Skeletal muscle tissue (tissue), 4 donors: Measurements from ENCODE around the gene FBXW11. TPM values are rescaled to one million over a fixed set of nuclear protein-coding genes. Genes with fewer than 3 reads are reported as not detected.

Experiments used
- H3K27ac ChIP-seq: one replicate; pipeline ENCODE4 v1.7.0; 2013; ENCODE audit warnings: mild to moderate bottlenecking, low read depth, low read length, inconsistent platforms
- H3K27me3 ChIP-seq, 3 donors: one replicate each; pipeline ENCODE4 v1.7.0; 2013; ENCODE audit warnings: low read length in 3 of 3; ENCODE audit not compliant: control insufficient read depth in 3 of 3, insufficient read depth in 3 of 3
- H3K36me3 ChIP-seq, 3 donors: one replicate each; pipeline ENCODE4 v1.7.0; 2013; ENCODE audit warnings: low read length in 3 of 3; ENCODE audit not compliant: control insufficient read depth in 3 of 3, insufficient read depth in 3 of 3
- H3K4me1 ChIP-seq, 3 donors: one replicate each; pipeline ENCODE4 v1.7.0; 2013; ENCODE audit warnings: low read length in 3 of 3, mild to moderate bottlenecking in 3 of 3; ENCODE audit not compliant: control insufficient read depth in 3 of 3, insufficient read depth in 3 of 3
- H3K4me3 ChIP-seq, 3 donors: one replicate each; pipeline ENCODE4 v1.7.0; 2013; ENCODE audit warnings: low read length in 3 of 3
- H3K9ac ChIP-seq, 3 donors: one replicate each; pipeline ENCODE4 v1.7.0; 2013; ENCODE audit warnings: low read length in 3 of 3, mild to moderate bottlenecking in 3 of 3, moderate library complexity in 2 of 3, low read depth in 1 of 3
- H3K9me3 ChIP-seq, 3 donors: one replicate each; pipeline ENCODE4 v1.7.0; 2013; ENCODE audit warnings: low read length in 3 of 3; ENCODE audit not compliant: control insufficient read depth in 3 of 3
- total RNA-seq: library from RNA; depleted of rRNA; stranded (reverse); fragments of >200 nt; gene quantifications from one replicate; pipeline ENCODE4 v1.2.3, GENCODE V29; 2014
- donor health status: Osteomylitis.

Gene FBXW11
- total RNA-seq, 1 donor from 2014 or later, result 60.5 TPM

- Histone ChIP-seq H3K36me3 (no peaks in the 10 kb centered on the region), H3K27me3 (no peaks in the 10 kb centered on the region), H3K9me3 (peaks cover 0 to 5% (median 5%) of the 10 kb centered on the region in 3 donors), H3K4me3 (no peak overlapping the region), H3K4me1 (no peaks in the 10 kb centered on the region), H3K9ac (no peak overlapping the region), H3K27ac (no peak overlapping the region)
These were observed 172.0 kb downstream of the FBXW11 start for GRCh38 chr5:171834461-171834860.

- no peaks in the 10 kb centered on the region for H3K27me3 ChIP-seq
- H3K4me1 ChIP-seq, result no peaks in the 10 kb centered on the region
These were observed 173.7 kb downstream of the FBXW11 start for GRCh38 chr5:171832775-171833174.

GRCh38 chr5:171830686-171831085, 175.8 kb downstream of the FBXW11 start:
- Histone ChIP-seq H3K4me3 (no peak overlapping the region), H3K4me1 (no peaks in the 10 kb centered on the region), H3K36me3 (no peaks in the 10 kb centered on the region), H3K9ac (no peak overlapping the region), H3K27me3 (no peaks in the 10 kb centered on the region), H3K27ac (no peak overlapping the region), H3K9me3 (peaks cover 0 to 5% (median 5%) of the 10 kb centered on the region in 3 donors)

More at GRCh38 chr5:171832775-171833174, 173.7 kb downstream of the FBXW11 start:
- Histone ChIP-seq H3K36me3 (no peaks in the 10 kb centered on the region), H3K27ac (no peak overlapping the region), H3K9me3 (peaks cover 0 to 5% (median 5%) of the 10 kb centered on the region in 3 donors), H3K4me3 (no peak overlapping the region), H3K9ac (no peak overlapping the region)

- H3K9me3 ChIP-seq, result no peaks in the 10 kb centered on the region
- no peak overlapping the region for H3K9ac ChIP-seq
- H3K4me1 ChIP-seq, result no peaks in the 10 kb centered on the region
- H3K27me3 ChIP-seq, result no peaks in the 10 kb centered on the region
- no peaks in the 10 kb centered on the region for H3K36me3 ChIP-seq
- no peak overlapping the region for H3K27ac ChIP-seq
- H3K4me3 ChIP-seq, result no peak overlapping the region
These were observed 179.3 kb downstream of the FBXW11 start for GRCh38 chr5:171827162-171827561.

GRCh38 chr5:171826132-171826531, 180.3 kb downstream of the FBXW11 start:
- no peak overlapping the region for H3K27ac ChIP-seq
- H3K9me3 ChIP-seq, result no peaks in the 10 kb centered on the region
- no peaks in the 10 kb centered on the region for H3K36me3 ChIP-seq
- no peaks in the 10 kb centered on the region for H3K27me3 ChIP-seq
- no peak overlapping the region for H3K9ac ChIP-seq
- H3K4me1 ChIP-seq, result no peaks in the 10 kb centered on the region
- H3K4me3 ChIP-seq, result no peak overlapping the region

GRCh38 chr5:171825051-171825450, 181.4 kb downstream of the FBXW11 start:
- H3K27ac ChIP-seq, result no peak overlapping the region
- H3K4me1 ChIP-seq, result no peaks in the 10 kb centered on the region
- H3K9ac ChIP-seq, result no peak overlapping the region

GRCh38 chr5:171823269-171823668, 183.2 kb downstream of the FBXW11 start:
- Histone ChIP-seq H3K4me3 (no peak overlapping the region), H3K4me1 (no peaks in the 10 kb centered on the region), H3K27ac (no peak overlapping the region), H3K27me3 (no peaks in the 10 kb centered on the region), H3K9ac (no peak overlapping the region), H3K9me3 (no peaks in the 10 kb centered on the region), H3K36me3 (no peaks in the 10 kb centered on the region)

More at GRCh38 chr5:171825051-171825450, 181.4 kb downstream of the FBXW11 start:
- Histone ChIP-seq H3K9me3 (no peaks in the 10 kb centered on the region), H3K4me3 (no peak overlapping the region), H3K27me3 (no peaks in the 10 kb centered on the region), H3K36me3 (no peaks in the 10 kb centered on the region)

GRCh38 chr5:171821286-171821685, 185.2 kb downstream of the FBXW11 start:
- Histone ChIP-seq H3K36me3 (no peaks in the 10 kb centered on the region), H3K9me3 (no peaks in the 10 kb centered on the region), H3K27me3 (no peaks in the 10 kb centered on the region), H3K4me3 (no peak overlapping the region), H3K4me1 (no peaks in the 10 kb centered on the region), H3K27ac (no peak overlapping the region), H3K9ac (no peak overlapping the region)

- H3K27ac ChIP-seq, result no peak overlapping the region
- no peaks in the 10 kb centered on the region for H3K4me1 ChIP-seq
- no peaks in the 10 kb centered on the region for H3K9me3 ChIP-seq
- H3K36me3 ChIP-seq, result no peaks in the 10 kb centered on the region
- H3K27me3 ChIP-seq, result no peaks in the 10 kb centered on the region
- no peak overlapping the region for H3K4me3 ChIP-seq
- no peak overlapping the region for H3K9ac ChIP-seq
These were observed 185.9 kb downstream of the FBXW11 start for GRCh38 chr5:171820561-171820960.

GRCh38 chr5:171816666-171817065, 189.8 kb downstream of the FBXW11 start:
- Histone ChIP-seq H3K9me3 (peaks cover 0 to 3% (median 3%) of the 10 kb centered on the region in 3 donors), H3K36me3 (no peaks in the 10 kb centered on the region), H3K4me1 (no peaks in the 10 kb centered on the region), H3K9ac (no peak overlapping the region), H3K27me3 (no peaks in the 10 kb centered on the region), H3K27ac (no peak overlapping the region), H3K4me3 (no peak overlapping the region)
